Measurements from ENCODE around the gene SMAD6.
A peak's percentile ranks its signal among the peaks of the same experiment; 100 is the strongest.

SMAD6 gene

GRCh38 chr15:66706225-66706732 lies 4.2 kb downstream of the SMAD6 start:
- H3K79me2 ChIP-seq (ENCODE audit: control insufficient read depth, low read length), result no peaks in the 10 kb centered on the region
- peaks cover 3% of the 10 kb centered on the region; the same call in 1 of the 2 replicates for H3F3A ChIP-seq (ENCODE audit: control insufficient read depth, insufficient read depth)
- H3K36me3 ChIP-seq (ENCODE audit: control insufficient read depth, low read length), result no peaks in the 10 kb centered on the region
- no peaks in the 10 kb centered on the region for H3K9me2 ChIP-seq (replicated peaks; ENCODE audit: control insufficient read depth, low read length)
- H3K4me1 ChIP-seq (ENCODE audit: control insufficient read depth, low read length), result peaks cover 33% of the 10 kb centered on the region
- peaks cover 10% of the 10 kb centered on the region; the same call in 1 of the 2 replicates for H4K20me1 ChIP-seq (ENCODE audit: control insufficient read depth, insufficient read depth, low read depth, low read length)
- H3K9me3 ChIP-seq (ENCODE audit: control insufficient read depth, insufficient read depth, low read length), result no peaks in the 10 kb centered on the region
- H3K4me3 ChIP-seq (ENCODE audit: low read length), result no peak overlapping the region
- H3K27ac ChIP-seq (ENCODE audit: low read depth, low read length), result no peak overlapping the region
- peaks cover 37% of the 10 kb centered on the region for H3K27me3 ChIP-seq (ENCODE audit: control insufficient read depth, low read length)
- TF ChIP-seq, protein P1, sequence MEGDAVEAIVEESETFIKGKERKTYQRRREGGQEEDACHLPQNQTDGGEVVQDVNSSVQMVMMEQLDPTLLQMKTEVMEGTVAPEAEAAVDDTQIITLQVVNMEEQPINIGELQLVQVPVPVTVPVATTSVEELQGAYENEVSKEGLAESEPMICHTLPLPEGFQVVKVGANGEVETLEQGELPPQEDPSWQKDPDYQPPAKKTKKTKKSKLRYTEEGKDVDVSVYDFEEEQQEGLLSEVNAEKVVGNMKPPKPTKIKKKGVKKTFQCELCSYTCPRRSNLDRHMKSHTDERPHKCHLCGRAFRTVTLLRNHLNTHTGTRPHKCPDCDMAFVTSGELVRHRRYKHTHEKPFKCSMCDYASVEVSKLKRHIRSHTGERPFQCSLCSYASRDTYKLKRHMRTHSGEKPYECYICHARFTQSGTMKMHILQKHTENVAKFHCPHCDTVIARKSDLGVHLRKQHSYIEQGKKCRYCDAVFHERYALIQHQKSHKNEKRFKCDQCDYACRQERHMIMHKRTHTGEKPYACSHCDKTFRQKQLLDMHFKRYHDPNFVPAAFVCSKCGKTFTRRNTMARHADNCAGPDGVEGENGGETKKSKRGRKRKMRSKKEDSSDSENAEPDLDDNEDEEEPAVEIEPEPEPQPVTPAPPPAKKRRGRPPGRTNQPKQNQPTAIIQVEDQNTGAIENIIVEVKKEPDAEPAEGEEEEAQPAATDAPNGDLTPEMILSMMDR (IDR thresholded peaks at IDR 0.05; ENCODE audit: low read depth, low read length, poor library complexity, severe bottlenecking), result peak; percentile 54
- no peak for TF ChIP-seq EZH2phosphoT487 (IDR thresholded peaks at IDR 0.05; ENCODE audit: borderline replicate concordance, low read length)
- no peak overlapping the region for H3K4me2 ChIP-seq (ENCODE audit: low read length)

GRCh38 chr15:66706840-66707239 lies 4.8 kb downstream of the SMAD6 start:
- H3K27me3 ChIP-seq (ENCODE audit: control insufficient read depth, low read length), result peaks cover 37% of the 10 kb centered on the region
- peaks cover 10% of the 10 kb centered on the region; the same call in 1 of the 2 replicates for H4K20me1 ChIP-seq (ENCODE audit: control insufficient read depth, insufficient read depth, low read depth, low read length)
- no peak overlapping the region for H3K27ac ChIP-seq (ENCODE audit: low read depth, low read length)
- no peak overlapping the region for H3K4me3 ChIP-seq (ENCODE audit: low read length)
- no peaks in the 10 kb centered on the region for H3K36me3 ChIP-seq (ENCODE audit: control insufficient read depth, low read length)
- no peak for TF ChIP-seq EZH2phosphoT487 (IDR thresholded peaks at IDR 0.05; ENCODE audit: borderline replicate concordance, low read length)
- TF ChIP-seq, protein P1 (IDR thresholded peaks at IDR 0.05; ENCODE audit: low read depth, low read length, poor library complexity, severe bottlenecking), result no peak
- H3F3A ChIP-seq (ENCODE audit: control insufficient read depth, insufficient read depth), result peaks cover 3% of the 10 kb centered on the region; the same call in 1 of the 2 replicates
- no peaks in the 10 kb centered on the region for H3K9me3 ChIP-seq (ENCODE audit: control insufficient read depth, insufficient read depth, low read length)
- no peak overlapping the region for H3K4me2 ChIP-seq (ENCODE audit: low read length)
- H3K79me2 ChIP-seq (ENCODE audit: control insufficient read depth, low read length), result no peaks in the 10 kb centered on the region
- H3K4me1 ChIP-seq (ENCODE audit: control insufficient read depth, low read length), result peaks cover 30% of the 10 kb centered on the region
- no peaks in the 10 kb centered on the region for H3K9me2 ChIP-seq (replicated peaks; ENCODE audit: control insufficient read depth, low read length)

GRCh38 chr15:66707310-66708082 lies 5.5 kb downstream of the SMAD6 start:
- TF ChIP-seq, protein P1 (IDR thresholded peaks at IDR 0.05; ENCODE audit: low read depth, low read length, poor library complexity, severe bottlenecking), result no peak
- no peak for TF ChIP-seq EZH2phosphoT487 (IDR thresholded peaks at IDR 0.05; ENCODE audit: borderline replicate concordance, low read length)
- Histone ChIP-seq H3K27ac (ENCODE audit: low read depth, low read length) (no peak overlapping the region), H3K4me3 (ENCODE audit: low read length) (no peak overlapping the region), H3K4me2 (ENCODE audit: low read length) (no peak overlapping the region), H3F3A (ENCODE audit: control insufficient read depth, insufficient read depth) (0 out of 2 replicates have a peak, but pooled peaks cover 3% of the 10 kb centered on the region), H3K9me2 (replicated peaks; ENCODE audit: control insufficient read depth, low read length) (no peaks in the 10 kb centered on the region), H3K79me2 (ENCODE audit: control insufficient read depth, low read length) (no peaks in the 10 kb centered on the region), H3K9me3 (ENCODE audit: control insufficient read depth, insufficient read depth, low read length) (no peaks in the 10 kb centered on the region), H3K36me3 (ENCODE audit: control insufficient read depth, low read length) (no peaks in the 10 kb centered on the region), H4K20me1 (ENCODE audit: control insufficient read depth, insufficient read depth, low read depth, low read length) (peaks cover 10% of the 10 kb centered on the region; the same call in 1 of the 2 replicates), H3K27me3 (ENCODE audit: control insufficient read depth, low read length) (peaks cover 36% of the 10 kb centered on the region), H3K4me1 (ENCODE audit: control insufficient read depth, low read length) (peaks cover 26% of the 10 kb centered on the region)

All from DOHH2 (cell line).